GM18868 (cell line): ENCODE measurements around the gene IL6.

Experiments
- ATAC-seq: cut with Tn5 transposase; IDR thresholded peaks from one replicate; pipeline ENCODE4 v1.9.1; 2021; ENCODE audit warnings: mild to moderate bottlenecking, moderate library complexity; ENCODE audit not compliant: unreplicated experiment

The IL6 gene

DNA sequence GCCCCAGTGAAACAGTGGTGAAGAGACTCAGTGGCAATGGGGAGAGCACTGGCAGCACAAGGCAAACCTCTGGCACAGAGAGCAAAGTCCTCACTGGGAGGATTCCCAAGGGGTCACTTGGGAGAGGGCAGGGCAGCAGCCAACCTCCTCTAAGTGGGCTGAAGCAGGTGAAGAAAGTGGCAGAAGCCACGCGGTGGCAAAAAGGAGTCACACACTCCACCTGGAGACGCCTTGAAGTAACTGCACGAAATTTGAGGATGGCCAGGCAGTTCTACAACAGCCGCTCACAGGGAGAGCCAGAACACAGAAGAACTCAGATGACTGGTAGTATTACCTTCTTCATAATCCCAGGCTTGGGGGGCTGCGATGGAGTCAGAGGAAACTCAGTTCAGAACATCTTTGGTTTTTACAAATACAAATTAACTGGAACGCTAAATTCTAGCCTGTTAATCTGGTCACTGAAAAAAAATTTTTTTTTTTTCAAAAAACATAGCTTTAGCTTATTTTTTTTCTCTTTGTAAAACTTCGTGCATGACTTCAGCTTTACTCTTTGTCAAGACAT, 574 bp upstream of the IL6 start:
- peak; percentile 82 for ATAC-seq

DNA sequence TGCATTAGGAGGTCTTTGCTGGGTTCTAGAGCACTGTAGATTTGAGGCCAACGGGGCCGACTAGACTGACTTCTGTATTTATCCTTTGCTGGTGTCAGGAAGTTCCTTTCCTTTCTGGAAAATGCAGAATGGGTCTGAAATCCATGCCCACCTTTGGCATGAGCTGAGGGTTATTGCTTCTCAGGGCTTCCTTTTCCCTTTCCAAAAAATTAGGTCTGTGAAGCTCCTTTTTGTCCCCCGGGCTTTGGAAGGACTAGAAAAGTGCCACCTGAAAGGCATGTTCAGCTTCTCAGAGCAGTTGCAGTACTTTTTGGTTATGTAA, 675 bp downstream of the IL6 start:
- no peak for ATAC-seq

DNA sequence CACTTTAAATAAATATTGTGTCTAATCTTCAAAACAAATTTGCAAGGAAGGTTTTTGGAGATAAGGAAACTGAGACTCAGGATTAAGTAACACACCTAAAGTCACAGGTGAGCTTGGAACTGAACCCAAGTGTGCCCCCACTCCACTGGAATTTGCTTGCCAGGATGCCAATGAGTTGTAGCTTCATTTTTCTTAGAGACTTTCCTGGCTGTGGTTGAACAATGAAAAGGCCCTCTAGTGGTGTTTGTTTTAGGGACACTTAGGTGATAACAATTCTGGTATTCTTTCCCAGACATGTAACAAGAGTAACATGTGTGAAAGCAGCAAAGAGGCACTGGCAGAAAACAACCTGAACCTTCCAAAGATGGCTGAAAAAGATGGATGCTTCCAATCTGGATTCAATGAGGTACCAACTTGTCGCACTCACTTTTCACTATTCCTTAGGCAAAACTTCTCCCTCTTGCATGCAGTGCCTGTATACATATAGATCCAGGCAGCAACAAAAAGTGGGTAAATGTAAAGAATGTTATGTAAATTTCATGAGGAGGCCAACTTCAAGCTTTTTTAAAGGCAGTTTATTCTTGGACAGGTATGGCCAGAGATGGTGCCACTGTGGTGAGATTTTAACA, 1.5 kb downstream of the IL6 start:
- ATAC-seq, result no peak

DNA sequence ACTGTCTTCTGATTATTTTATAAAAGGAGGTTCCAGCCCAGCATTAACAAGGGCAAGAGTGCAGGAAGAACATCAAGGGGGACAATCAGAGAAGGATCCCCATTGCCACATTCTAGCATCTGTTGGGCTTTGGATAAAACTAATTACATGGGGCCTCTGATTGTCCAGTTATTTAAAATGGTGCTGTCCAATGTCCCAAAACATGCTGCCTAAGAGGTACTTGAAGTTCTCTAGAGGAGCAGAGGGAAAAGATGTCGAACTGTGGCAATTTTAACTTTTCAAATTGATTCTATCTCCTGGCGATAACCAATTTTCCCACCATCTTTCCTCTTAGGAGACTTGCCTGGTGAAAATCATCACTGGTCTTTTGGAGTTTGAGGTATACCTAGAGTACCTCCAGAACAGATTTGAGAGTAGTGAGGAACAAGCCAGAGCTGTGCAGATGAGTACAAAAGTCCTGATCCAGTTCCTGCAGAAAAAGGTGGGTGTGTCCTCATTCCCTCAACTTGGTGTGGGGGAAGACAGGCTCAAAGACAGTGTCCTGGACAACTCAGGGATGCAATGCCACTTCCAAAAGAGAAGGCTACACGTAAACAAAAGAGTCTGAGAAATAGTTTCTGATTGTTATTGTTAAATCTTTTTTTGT, 2.3 kb downstream of the IL6 start:
- no peak for ATAC-seq

DNA sequence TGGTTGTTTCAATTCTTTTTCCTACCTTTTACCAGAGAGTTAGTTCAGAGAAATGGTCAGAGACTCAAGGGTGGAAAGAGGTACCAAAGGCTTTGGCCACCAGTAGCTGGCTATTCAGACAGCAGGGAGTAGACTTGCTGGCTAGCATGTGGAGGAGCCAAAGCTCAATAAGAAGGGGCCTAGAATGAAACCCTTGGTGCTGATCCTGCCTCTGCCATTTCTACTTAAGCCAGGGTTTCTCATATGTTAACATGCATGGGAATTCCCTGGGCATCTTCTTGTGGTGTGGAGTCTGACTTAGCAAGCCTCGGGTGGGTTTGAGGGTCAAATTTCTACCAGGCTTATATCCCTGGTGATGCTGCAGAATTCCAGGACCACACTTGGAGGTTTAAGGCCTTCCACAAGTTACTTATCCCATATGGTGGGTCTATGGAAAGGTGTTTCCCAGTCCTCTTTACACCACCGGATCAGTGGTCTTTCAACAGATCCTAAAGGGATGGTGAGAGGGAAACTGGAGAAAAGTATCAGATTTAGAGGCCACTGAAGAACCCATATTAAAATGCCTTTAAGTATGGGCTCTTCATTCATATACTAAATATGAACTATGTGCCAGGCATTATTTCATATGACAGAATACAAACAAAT, 3.2 kb downstream of the IL6 start:
- ATAC-seq, result no peak

DNA sequence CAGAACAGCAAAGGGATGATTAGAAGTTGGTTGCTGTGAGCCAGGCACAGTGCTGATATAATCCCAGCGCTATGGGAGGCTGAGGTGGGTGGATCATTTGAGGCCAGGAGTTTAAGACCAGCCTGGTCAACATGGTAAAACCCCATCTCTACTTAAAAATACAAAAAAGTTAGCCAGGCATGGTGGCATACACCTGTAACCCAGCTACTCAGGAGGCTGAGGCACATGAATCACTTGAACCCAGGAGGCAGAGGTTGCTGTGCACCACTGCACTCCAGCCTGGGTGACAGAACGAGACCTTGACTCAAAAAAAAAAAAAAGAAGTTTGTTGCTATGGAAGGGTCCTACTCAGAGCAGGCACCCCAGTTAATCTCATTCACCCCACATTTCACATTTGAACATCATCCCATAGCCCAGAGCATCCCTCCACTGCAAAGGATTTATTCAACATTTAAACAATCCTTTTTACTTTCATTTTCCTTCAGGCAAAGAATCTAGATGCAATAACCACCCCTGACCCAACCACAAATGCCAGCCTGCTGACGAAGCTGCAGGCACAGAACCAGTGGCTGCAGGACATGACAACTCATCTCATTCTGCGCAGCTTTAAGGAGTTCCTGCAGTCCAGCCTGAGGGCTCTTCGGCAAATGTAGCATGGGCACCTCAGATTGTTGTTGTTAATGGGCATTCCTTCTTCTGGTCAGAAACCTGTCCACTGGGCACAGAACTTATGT, 4.1 kb downstream of the IL6 start:
- no peak for ATAC-seq

DNA sequence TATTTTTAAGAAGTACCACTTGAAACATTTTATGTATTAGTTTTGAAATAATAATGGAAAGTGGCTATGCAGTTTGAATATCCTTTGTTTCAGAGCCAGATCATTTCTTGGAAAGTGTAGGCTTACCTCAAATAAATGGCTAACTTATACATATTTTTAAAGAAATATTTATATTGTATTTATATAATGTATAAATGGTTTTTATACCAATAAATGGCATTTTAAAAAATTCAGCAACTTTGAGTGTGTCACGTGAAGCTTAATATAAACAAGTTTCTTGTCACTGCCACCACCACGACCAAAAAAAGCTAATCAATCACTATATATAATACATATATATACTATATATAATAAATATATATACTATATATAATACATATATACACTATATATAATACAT, 4.8 kb downstream of the IL6 start:
- ATAC-seq, result no peak

DNA sequence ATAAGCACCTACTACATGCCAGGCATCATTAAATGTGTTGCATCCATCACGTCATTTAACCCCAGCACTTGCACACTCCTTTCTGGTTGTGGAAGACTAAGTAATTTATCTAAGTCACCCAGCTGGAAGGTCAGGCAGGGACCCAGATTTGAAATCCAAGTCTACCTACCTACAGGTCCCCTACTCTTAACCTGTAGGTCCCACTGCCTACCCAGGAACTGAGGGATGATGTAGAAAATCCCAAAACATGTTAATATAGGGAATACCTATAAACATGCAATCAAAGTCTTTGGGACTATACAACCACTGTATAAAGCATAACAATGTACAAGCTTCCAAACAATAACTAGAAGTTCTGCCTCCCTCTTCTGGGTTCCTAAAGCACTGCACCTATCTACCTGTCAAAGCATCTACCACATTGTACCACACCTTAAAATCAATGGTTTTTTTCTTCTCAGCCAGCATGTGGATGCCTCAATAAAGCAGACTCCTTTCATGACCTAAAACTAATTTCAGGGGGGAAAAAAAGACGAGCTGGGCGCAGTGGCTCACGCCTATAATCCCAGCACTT, 5.6 kb downstream of the IL6 start:
- ATAC-seq, result no peak

DNA sequence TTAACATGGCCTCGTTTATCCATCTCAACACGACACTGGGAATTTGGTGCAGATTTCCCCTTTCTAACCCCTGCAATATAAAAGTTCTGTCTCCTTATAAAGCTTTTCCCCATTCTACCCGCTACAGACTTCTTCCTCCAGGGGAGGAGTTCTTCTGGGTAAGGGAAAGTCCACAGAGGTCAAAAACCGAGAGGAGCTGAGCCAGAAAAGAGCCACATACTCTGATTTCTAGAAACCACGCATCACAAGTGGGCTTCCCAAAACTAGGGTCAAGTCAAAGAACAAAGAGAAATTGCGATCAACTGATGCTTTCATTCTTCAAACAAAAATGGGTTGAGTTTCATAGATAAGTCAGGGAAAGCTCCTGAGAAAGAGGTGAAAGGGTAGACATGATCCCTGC, 6.8 kb downstream of the IL6 start:
- ATAC-seq, result no peak

DNA sequence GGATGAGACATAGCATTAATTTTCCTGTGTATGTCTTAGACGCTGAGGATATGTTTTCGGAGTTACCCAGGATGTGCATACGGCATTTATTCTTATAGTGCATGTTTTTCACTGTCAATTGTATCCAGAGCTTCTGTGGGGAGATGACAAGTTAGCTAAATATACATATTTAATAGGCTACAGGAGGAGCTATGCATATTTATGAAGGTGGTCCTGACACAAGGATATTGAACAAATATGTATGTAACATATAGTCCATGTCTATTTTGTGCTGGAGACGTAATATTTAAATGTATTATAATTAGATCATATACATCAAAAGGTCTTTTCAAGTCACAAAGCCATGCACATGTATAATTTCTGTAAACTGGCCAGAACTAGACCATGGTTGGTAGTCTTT, 16.0 kb downstream of the IL6 start:
- ATAC-seq, result no peak

DNA sequence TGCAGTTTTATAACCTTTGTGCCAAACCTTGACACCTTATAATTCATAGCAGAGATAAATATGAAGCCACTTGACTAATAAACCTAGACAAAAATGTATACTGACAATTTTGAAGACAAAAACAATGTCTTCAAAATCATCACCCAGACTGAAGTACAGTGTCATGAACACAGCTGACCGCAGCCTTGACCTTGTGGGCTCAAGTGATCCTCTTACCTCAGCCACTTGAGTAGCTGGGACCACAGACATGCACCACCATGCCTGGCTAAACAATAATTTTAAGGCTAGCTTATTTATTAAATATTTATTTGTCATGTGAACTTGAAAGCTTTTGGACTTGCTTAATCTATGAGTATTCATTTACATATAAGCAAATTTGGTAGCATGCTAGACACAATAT, 24.3 kb downstream of the IL6 start:
- ATAC-seq, result no peak

DNA sequence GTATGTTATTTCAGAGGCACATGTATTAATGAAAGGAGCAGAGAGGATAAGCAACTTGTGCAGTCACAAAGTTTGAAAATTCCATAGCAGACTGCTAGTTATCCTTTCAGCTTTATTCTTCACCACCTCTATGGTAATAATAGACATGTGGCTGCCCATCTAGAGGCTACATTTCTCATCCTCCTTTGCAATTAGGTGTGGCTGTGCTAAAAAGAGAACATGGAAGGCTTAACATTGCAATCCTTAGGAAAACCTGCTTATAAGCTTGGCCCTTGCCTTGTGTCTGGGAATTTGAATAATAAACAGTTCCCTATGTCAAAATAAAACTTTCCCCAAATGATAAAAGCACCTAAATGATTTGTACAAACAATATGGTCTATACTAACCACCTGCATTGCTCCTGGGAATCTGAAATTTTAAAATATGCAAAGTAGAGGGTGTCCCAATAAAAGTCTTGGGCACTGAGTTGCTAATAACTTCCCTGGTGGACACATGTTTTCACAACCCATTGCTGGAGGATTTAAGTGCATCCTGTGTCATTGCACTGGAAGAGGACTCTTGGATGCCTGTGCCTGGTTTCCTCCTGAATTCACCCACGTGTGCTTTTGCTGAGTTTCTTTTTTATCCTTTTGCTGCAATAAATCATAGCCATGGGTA, 30.5 kb downstream of the IL6 start:
- ATAC-seq, result no peak

DNA sequence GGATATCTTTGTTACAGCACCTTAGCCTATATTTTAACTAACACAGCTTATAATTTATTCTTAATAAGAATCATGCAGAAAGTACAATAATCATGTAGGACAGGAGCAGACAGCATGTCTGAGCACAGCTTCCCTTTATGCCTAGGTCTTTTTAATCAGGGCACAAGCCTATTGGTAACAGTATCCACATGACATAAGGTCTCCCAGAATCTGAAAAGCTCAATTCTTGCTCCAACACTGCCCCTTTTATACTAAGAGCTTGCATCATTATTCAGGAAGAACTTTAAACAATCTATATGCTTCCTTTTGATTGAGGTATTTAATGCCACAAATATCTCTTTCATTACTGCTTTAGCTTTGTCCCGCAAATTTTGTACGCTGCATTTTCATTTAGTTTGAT, 31.6 kb downstream of the IL6 start:
- no peak for ATAC-seq

DNA sequence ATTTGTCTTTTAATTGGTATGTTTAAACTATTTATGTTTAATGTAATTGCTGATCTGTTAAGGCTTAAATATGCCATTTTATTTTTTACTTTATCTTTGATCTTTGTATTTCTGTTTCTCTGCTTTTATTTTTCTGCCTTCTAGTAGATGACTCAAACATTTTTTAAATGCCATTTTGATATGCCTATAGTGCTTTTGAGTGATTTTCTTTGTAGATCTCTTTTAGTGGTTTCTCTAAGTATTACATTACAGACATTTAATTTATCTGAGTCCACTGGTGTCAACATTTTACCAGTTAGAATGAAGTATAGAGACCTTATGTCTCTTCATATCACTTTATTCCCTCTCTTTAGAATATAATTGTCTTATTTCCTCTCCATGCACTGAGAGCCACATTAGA, 32.7 kb downstream of the IL6 start:
- ATAC-seq, result no peak

DNA sequence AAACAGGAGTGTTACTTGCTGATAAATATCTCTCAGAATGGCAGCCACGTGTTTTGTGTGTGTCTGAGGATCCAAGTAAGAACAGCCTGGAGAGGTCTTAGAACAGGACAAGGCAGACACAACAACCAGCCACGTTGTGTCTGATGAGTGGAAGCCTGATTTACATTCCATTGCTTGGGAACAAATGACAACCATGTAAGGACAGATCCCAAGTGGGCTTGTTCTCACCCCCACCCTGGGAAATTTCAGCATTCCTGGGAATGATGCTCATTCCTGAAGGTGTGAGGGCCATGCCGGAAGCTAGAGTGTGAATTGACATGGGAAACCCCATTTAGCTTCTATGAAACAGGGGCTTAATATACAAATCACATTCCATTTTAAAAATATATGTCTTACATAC, 35.9 kb downstream of the IL6 start:
- no peak for ATAC-seq

DNA sequence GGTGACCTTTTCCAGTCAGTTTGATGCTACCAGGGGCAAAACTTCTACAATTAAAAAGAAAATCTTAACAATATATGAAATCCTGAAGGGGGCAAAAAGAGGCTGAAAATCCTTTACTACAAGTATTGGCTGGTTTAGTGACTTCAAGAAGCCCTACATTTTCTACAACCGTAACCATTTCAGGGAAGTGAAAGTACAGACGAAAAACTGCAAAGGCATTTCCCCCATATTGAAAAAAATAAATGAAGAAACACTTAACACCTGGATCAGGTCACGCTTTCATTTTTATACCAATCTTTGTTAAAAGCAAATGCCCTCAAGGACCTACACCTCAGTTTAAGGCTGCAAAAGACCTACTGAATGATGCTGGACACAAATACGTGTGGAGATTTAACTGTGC, 38.6 kb downstream of the IL6 start:
- peak; percentile 86 for ATAC-seq

DNA sequence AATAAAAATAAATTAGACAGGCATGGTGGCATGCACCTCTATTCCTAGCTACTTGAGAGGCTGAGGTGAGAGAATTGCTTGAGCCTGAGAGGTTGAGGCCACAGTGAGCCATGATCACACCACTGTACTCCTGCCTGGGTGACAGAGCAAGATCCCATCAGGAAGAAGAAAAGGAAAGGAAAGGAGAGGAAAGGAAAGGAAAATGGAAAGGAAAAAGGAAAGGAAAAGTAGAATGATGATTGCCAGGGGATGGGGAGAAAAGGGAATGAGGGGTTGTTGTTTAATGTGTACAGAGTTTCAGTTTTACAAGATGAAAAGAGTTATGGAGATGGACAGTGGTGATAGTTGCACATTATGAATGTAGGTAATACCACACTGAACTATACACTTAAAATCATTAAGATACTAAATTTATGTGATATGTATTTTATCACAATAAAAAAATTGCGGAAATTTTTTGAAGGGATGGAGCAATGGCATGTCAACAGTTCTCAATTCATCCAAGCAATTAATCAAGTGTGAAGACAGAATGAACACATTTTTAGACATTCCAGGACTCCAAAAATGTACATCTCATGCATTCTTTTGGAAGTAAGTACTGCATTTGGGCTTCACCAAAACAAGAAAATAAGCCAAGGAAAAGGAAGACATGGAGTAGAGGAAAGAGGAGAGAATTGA, 44.3 kb downstream of the IL6 start:
- ATAC-seq, result no peak

DNA sequence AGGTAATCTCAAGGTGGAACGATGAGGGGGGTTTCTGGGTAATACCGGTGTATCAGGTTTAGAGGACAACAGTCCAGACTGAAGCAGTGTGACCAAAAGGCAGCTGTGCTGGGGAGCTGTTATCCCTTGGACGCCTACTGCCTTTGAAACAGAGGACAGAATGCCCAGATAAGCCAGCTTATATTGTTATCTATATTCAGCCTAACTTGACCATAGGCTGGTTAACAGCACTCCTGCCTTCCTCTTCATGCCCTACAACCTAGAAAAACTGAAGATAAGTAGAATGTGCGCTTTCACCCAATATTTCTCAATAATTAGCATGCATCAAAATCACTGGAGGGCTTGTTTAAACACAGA, 44.9 kb downstream of the IL6 start:
- no peak for ATAC-seq

DNA sequence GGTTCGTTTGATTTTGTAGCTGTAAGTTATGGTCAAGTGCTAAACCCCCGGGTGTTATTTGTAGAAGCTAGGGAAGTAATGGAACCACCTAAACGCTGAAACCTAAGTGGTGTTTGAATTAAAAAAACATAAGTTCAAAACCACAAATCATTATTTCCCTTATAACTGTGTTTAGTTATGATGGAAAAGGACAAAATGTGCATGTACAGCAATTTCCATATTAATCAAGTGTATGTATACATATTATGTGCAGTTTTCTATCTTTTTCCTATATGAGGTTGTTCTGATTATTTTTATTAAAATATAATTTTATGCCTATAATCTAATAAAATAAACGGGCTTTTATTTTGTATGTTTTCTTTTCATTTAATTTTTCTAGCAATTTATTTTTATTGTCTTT, 45.9 kb downstream of the IL6 start:
- no peak for ATAC-seq

DNA sequence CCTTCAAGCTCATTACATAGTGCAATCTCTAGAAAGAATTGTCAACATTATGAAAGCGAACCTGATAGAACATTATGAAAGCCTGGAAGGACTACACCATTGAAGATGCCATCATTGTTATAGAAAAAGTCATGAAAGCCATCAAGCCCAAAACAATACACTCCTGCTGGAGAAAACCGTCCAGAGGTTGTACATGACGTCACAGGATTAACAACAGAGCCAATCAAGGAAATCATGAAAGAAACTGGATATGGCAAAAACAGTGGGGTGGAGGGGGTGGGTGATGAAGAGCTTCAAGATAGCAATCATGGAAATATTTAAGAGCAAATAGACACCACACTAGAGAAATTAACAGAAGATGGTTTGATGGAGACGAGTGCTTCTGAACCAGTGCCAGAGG, 50.0 kb downstream of the IL6 start:
- ATAC-seq, result no peak
